PC-9 (cell line): ENCODE measurements around the gene FFAR3. TPM values are rescaled to one million over a fixed set of nuclear protein-coding genes. Genes with fewer than 3 reads are reported as not detected.

Source experiments
- BruUV-seq: library from RNA; stranded (reverse); fragments of 400-500 nt; replicated peaks from 2 replicates; lab custom pipeline; 2021; lab: Mats Ljungman, UMichigan
- CTCF ChIA-PET: fragments of 300-600 bp; sonication (Branson Sonifier 250); formaldehyde crosslinking; loops from one replicate; lab custom pipeline; 2022; ENCODE audit warnings: antibody characterized with exemption; lab: Charles Lee
- POLR2A ChIA-PET: fragments of 300-600 bp; sonication (Branson Sonifier 250); formaldehyde crosslinking; loops from one replicate; lab custom pipeline; 2022; ENCODE audit warnings: antibody characterized with exemption; ENCODE audit not compliant: unreplicated experiment; lab: Charles Lee
- DNase-seq, 2 experiments: peaks; one replicate each; pipeline versions ENCODE4 v3.0.0 to v3.0.0-alpha.2; 2015 to 2022; ENCODE audit warnings: mixed read lengths in 1 of 2
- H2AFZ ChIP-seq: fragments of 200-600 bp; sonication (generic); 2 replicates; pipeline ENCODE4 v1.8.1; 2017; ENCODE audit warnings: antibody characterized with exemption
- H3F3A ChIP-seq: fragments of 200-600 bp; sonication (generic); 2 replicates; pipeline ENCODE4 v1.8.1; 2017; ENCODE audit warnings: antibody characterized with exemption, mild to moderate bottlenecking, low read depth; ENCODE audit not compliant: insufficient read depth
- H3K27ac ChIP-seq: fragments of 200-600 bp; sonication (generic); 2 replicates; pipeline ENCODE4 v1.6.1; 2016; ENCODE audit warnings: mixed run types
- H3K27me3 ChIP-seq: fragments of 200-600 bp; sonication (generic); 2 replicates; pipeline ENCODE4 v1.6.1; 2016; ENCODE audit warnings: low read depth, mixed run types; ENCODE audit not compliant: insufficient read depth
- H3K36me3 ChIP-seq: fragments of 200-600 bp; sonication (generic); 2 replicates; pipeline ENCODE4 v1.6.1; 2016; ENCODE audit warnings: low read depth, mixed run types
- H3K4me1 ChIP-seq: fragments of 200-600 bp; sonication (generic); replicated peaks from 2 replicates; pipeline ENCODE4 v1.6.1; 2016; ENCODE audit warnings: mixed run types; ENCODE audit not compliant: insufficient read depth
- H3K4me2 ChIP-seq: fragments of 200-600 bp; sonication (generic); 2 replicates; pipeline ENCODE4 v1.6.1; 2017; ENCODE audit warnings: mixed run types
- H3K4me3 ChIP-seq: fragments of 200-600 bp; sonication (generic); 2 replicates; pipeline ENCODE4 v1.6.1; 2016; ENCODE audit warnings: mixed run types
- H3K79me2 ChIP-seq: fragments of 200-600 bp; sonication (generic); 2 replicates; pipeline ENCODE4 v1.6.1; 2017; ENCODE audit warnings: low read depth, mixed run types
- H3K9me2 ChIP-seq: fragments of 200-600 bp; sonication (generic); 2 replicates; pipeline ENCODE4 v1.8.1; 2017; ENCODE audit warnings: mild to moderate bottlenecking; ENCODE audit not compliant: insufficient read depth
- H3K9me3 ChIP-seq: fragments of 200-600 bp; sonication (generic); 2 replicates; pipeline ENCODE4 v1.8.1; 2016; ENCODE audit warnings: low read depth; ENCODE audit not compliant: insufficient read depth
- H4K20me1 ChIP-seq: fragments of 200-600 bp; sonication (generic); 2 replicates; pipeline ENCODE4 v1.8.1; 2017; ENCODE audit not compliant: insufficient read depth
- CTCF ChIP-seq: fragments of 200-600 bp; sonication (generic); conservative IDR thresholded peaks from 2 replicates; pipeline ENCODE4 v1.6.1; 2017; ENCODE audit warnings: mixed run types, antibody characterized with exemption, mild to moderate bottlenecking, moderate library complexity
- EZH2 ChIP-seq: fragments of 200-600 bp; sonication (generic); IDR thresholded peaks from 2 replicates; pipeline ENCODE4 v1.8.0; 2017; ENCODE audit warnings: antibody characterized with exemption, low read depth
- intact Hi-C: fragments of 100-400 bp; cut with micrococcal nuclease; formaldehyde crosslinking; loops from one replicate; pipeline ENCODE4 v1.10.0; 2022; ENCODE audit not compliant: unreplicated experiment
- total RNA-seq: library from RNA; stranded (reverse); gene quantifications from 2 replicates; pipeline ENCODE4 v1.2.3, GENCODE V29; 2021

The FFAR3 gene
- total RNA-seq, 1 experiment from 2014 or later: not detected

GRCh38 chr19:35397064-35397463 is 38.8 kb downstream of the FFAR3 start:
- TF ChIP-seq EZH2: no peak
- no peak for TF ChIP-seq CTCF
- no peak overlapping the region for H2AFZ ChIP-seq
- no peak for DNase-seq
- CTCF ChIA-PET: no interaction called here
- H3K79me2 ChIP-seq: no peaks in the 10 kb centered on the region
- H3K4me2 ChIP-seq: no peak overlapping the region
- no peak overlapping the region for H3K27ac ChIP-seq
- intact Hi-C loops: no loop called here
- POLR2A ChIA-PET: no interaction called here
- peaks cover 34% of the 10 kb centered on the region for H3K27me3 ChIP-seq
- no peaks in the 10 kb centered on the region for H3K9me3 ChIP-seq
- peaks cover 4% of the 10 kb centered on the region; the same call in 1 of the 2 replicates for H3F3A ChIP-seq
- H3K36me3 ChIP-seq: no peaks in the 10 kb centered on the region
- no TSS peak for BruUV-seq
- no peaks in the 10 kb centered on the region for H3K4me1 ChIP-seq
- no peaks in the 10 kb centered on the region for H3K9me2 ChIP-seq
- no peak overlapping the region for H3K4me3 ChIP-seq
- no peaks in the 10 kb centered on the region for H4K20me1 ChIP-seq

GRCh38 chr19:35398570-35398969 is 40.3 kb downstream of the FFAR3 start:
- no peak for DNase-seq
- H3K4me3 ChIP-seq: no peak overlapping the region
- no peak overlapping the region for H2AFZ ChIP-seq
- ChIA-PET POLR2A (no interaction called here), CTCF (no interaction called here)
- no peaks in the 10 kb centered on the region for H3K4me1 ChIP-seq
- intact Hi-C loops: no loop called here
- no peaks in the 10 kb centered on the region for H4K20me1 ChIP-seq
- H3K9me3 ChIP-seq: no peaks in the 10 kb centered on the region
- H3K4me2 ChIP-seq: no peak overlapping the region
- H3K36me3 ChIP-seq: no peaks in the 10 kb centered on the region
- H3K27me3 ChIP-seq: peaks cover 34% of the 10 kb centered on the region
- H3K9me2 ChIP-seq: no peaks in the 10 kb centered on the region
- BruUV-seq: no TSS peak
- no peaks in the 10 kb centered on the region for H3K79me2 ChIP-seq
- no peak overlapping the region for H3K27ac ChIP-seq
- TF ChIP-seq EZH2 (no peak), CTCF (no peak)
- H3F3A ChIP-seq: peaks cover 4% of the 10 kb centered on the region; the same call in 1 of the 2 replicates

GRCh38 chr19:35399231-35399630 is 41.0 kb downstream of the FFAR3 start:
- Histone ChIP-seq H3K4me1 (no peaks in the 10 kb centered on the region), H3K9me2 (no peaks in the 10 kb centered on the region), H3K27ac (no peak overlapping the region), H3K4me3 (no peak overlapping the region), H3K27me3 (peaks cover 33% of the 10 kb centered on the region), H3K36me3 (no peaks in the 10 kb centered on the region), H3K4me2 (no peak overlapping the region), H3F3A (peaks cover 4% of the 10 kb centered on the region; the same call in 1 of the 2 replicates), H3K79me2 (no peaks in the 10 kb centered on the region), H2AFZ (no peak overlapping the region), H4K20me1 (no peaks in the 10 kb centered on the region), H3K9me3 (no peaks in the 10 kb centered on the region)
- POLR2A ChIA-PET: no interaction called here
- BruUV-seq: no TSS peak
- no peak for DNase-seq
- intact Hi-C loops: no loop called here
- TF ChIP-seq EZH2: no peak
- TF ChIP-seq CTCF: no peak
- CTCF ChIA-PET: no interaction called here
